ENCODE results near the gene SPOP. TPM values are rescaled to one million over a fixed set of nuclear protein-coding genes. Genes with fewer than 3 reads are reported as not detected.

SPOP gene
- total and polyA plus RNA-seq, 9 of the 15 experiments (the other 6 are each of a cell fraction or from before 2014, with no cell fraction given), result 34.2 to 65.9 (median 39.7) TPM

DNA sequence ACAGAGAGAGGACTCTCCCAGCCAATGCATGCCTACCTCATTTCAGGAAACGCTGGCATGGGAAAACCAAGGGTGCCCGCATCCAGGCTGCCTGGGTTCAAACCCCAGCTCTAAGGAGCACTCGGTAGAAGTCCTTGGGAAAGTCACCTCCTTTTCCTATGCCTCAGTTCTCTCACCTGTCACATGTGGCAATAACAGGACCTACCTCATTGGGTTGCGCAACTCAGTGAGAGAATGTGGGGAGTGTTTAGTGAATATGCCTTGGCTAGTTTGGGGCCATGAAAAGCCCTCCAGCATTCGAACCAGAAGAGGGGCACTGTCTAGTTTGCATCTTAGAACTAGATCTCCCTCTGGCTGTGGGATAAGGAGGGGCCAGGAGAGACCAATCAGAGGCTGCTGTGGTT is 111.2 kb downstream of the SPOP start:
- no peaks in the 10 kb centered on the region for H3K36me3 ChIP-seq (ENCODE audit: control insufficient read depth, insufficient read depth, low read length)
- H3K27ac ChIP-seq (ENCODE audit: extremely low read depth, low read depth, low read length), result no peak overlapping the region
- no peak overlapping the region for H3K4me2 ChIP-seq (ENCODE audit: insufficient read depth, low read length)
- in situ Hi-C loops (cut with MboI) (loop anchor here (10.0 kb wide), 1 partner anchor 508 kb away; no protein-coding TSS in a partner anchor), intact Hi-C loops (cut with micrococcal nuclease) (no loop called here)
- POLR2A ChIA-PET, result interaction anchor here (1.0 kb wide), 1 partner anchor 134 kb away, joined by 3 read pairs; no protein-coding TSS in a partner anchor
- no peak for ATAC-seq
- BruUV-seq (replicated peaks), result no TSS peak
- FAIRE-seq, result no peak
- H3K4me3 ChIP-seq, result no peak overlapping the region
- H3K9me1 ChIP-seq (ENCODE audit: control insufficient read depth, insufficient read depth, low read length), result no peaks in the 10 kb centered on the region
- TF ChIP-seq ETV1 (tag; conservative IDR thresholded peaks at IDR 0.05; ENCODE audit: low read depth), result no peak
- TF ChIP-seq, protein P1, sequence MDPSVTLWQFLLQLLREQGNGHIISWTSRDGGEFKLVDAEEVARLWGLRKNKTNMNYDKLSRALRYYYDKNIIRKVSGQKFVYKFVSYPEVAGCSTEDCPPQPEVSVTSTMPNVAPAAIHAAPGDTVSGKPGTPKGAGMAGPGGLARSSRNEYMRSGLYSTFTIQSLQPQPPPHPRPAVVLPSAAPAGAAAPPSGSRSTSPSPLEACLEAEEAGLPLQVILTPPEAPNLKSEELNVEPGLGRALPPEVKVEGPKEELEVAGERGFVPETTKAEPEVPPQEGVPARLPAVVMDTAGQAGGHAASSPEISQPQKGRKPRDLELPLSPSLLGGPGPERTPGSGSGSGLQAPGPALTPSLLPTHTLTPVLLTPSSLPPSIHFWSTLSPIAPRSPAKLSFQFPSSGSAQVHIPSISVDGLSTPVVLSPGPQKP (CRISPR knock-in tag; IDR thresholded peaks at IDR 0.05), result no peak
- TF ChIP-seq NFIC (IDR thresholded peaks at IDR 0.05), result no peak
- peak; percentile 96 for TF ChIP-seq CEBPB (tag; IDR thresholded peaks at IDR 0.05)
- TF ChIP-seq, protein P2, sequence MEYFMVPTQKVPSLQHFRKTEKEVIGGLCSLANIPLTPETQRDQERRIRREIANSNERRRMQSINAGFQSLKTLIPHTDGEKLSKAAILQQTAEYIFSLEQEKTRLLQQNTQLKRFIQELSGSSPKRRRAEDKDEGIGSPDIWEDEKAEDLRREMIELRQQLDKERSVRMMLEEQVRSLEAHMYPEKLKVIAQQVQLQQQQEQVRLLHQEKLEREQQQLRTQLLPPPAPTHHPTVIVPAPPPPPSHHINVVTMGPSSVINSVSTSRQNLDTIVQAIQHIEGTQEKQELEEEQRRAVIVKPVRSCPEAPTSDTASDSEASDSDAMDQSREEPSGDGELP (CRISPR knock-in tag; IDR thresholded peaks at IDR 0.05; ENCODE audit: borderline replicate concordance), result no peak
- TF ChIP-seq CEBPG (CRISPR knock-in tag; IDR thresholded peaks at IDR 0.05), result peak; percentile 88
- peak; percentile 74 to 93 for TF ChIP-seq CEBPG (tag; conservative IDR thresholded peaks at IDR 0.05 in 1 of 2, IDR thresholded peaks at IDR 0.05 in 1 of 2)
- TF ChIP-seq, protein P3, sequence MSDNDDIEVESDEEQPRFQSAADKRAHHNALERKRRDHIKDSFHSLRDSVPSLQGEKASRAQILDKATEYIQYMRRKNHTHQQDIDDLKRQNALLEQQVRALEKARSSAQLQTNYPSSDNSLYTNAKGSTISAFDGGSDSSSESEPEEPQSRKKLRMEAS (CRISPR knock-in tag; IDR thresholded peaks at IDR 0.05), result no peak
- no peak for TF ChIP-seq FOXA3 (CRISPR knock-in tag; conservative IDR thresholded peaks at IDR 0.05 in 1 of 2, IDR thresholded peaks at IDR 0.05 in 1 of 2)
- CTCF ChIA-PET (ENCODE audit: low intra/inter-chr PET ratio), result interaction anchor here (1.2 to 7.7 kb wide), 2 partner anchors 129 to 158 kb away, joined by 3 to 167 read pairs; no protein-coding TSS in a partner anchor
- peaks cover 0 to 24% of the 10 kb centered on the region in 2 experiments; a peak in 4 of 5 replicates for H3K4me1 ChIP-seq (replicated peaks in 1 of 2; ENCODE audit: control insufficient read depth in 2 of 2, insufficient read depth in 2 of 2, low read length in 2 of 2)
- no peaks in the 10 kb centered on the region for H3K79me2 ChIP-seq (ENCODE audit: control insufficient read depth, insufficient read depth, low read length)
- no peak for DNase-seq (ENCODE audit: extremely low read depth in 1 of 4, low spot score in 3 of 4)
- H3K9ac ChIP-seq (ENCODE audit: insufficient read depth in 1 of 2, low read depth in 2 of 2, low read length in 2 of 2), result no peak overlapping the region
- H2AFZ ChIP-seq (ENCODE audit: low read depth, low read length), result no peak overlapping the region
- H3K9me3 ChIP-seq (replicated peaks; ENCODE audit: control insufficient read depth, insufficient read depth, low read depth, low read length), result no peaks in the 10 kb centered on the region
- WGBS (ENCODE audit: insufficient coverage, low coverage, missing lambda C conversion rate), result 8% methylated on average over 5 of the region's 5 CpGs
- peaks cover 7% of the 10 kb centered on the region; the same call in 1 of the 2 replicates for H4K20me1 ChIP-seq (replicated peaks; ENCODE audit: control insufficient read depth, insufficient read depth, low read length)
- peaks cover 7 to 34% of the 10 kb centered on the region in 2 experiments; a peak in 3 of 5 replicates for H3K27me3 ChIP-seq (ENCODE audit: control insufficient read depth in 2 of 2, insufficient read depth in 2 of 2, low read length in 2 of 2)
